Ascending aorta (tissue), 2 donors: ENCODE measurements around the gene GAPDH. TPM values are rescaled to one million over a fixed set of nuclear protein-coding genes. Genes with fewer than 3 reads are reported as not detected.
A peak's percentile ranks its signal among the peaks of the same experiment; 100 is the strongest.

Experiments
- DNase-seq, 2 donors: peaks; one replicate each; pipeline ENCODE4 v3.0.0-alpha.2; 2019; ENCODE audit warnings: low spot score in 2 of 2
- H3K27ac ChIP-seq, 2 donors: fragments of 200-600 bp; sonication (generic); one replicate each; pipeline ENCODE4 v1.5.1; 2016 to 2017; ENCODE audit warnings: mild to moderate bottlenecking in 1 of 2
- H3K27me3 ChIP-seq: fragments of 200-600 bp; sonication (generic); one replicate; pipeline ENCODE4 v1.5.1; 2017
- H3K36me3 ChIP-seq, 2 donors: fragments of 200-600 bp; sonication (generic); one replicate each; pipeline ENCODE4 v1.5.1; 2016
- H3K4me1 ChIP-seq, 2 donors: fragments of 200-600 bp; sonication (generic); one replicate each; pipeline ENCODE4 v1.5.1; 2016 to 2017; ENCODE audit warnings: mild to moderate bottlenecking in 1 of 2
- H3K4me3 ChIP-seq, 2 donors: fragments of 200-600 bp; sonication (generic); one replicate each; pipeline ENCODE4 v1.5.1; 2016 to 2017; ENCODE audit warnings: mild to moderate bottlenecking in 1 of 2
- H3K9me3 ChIP-seq, 2 donors: fragments of 200-600 bp; sonication (generic); one replicate each; pipeline ENCODE4 v1.5.1; 2016
- intact Hi-C: fragments of 100-400 bp; cut with DNase I; formaldehyde crosslinking; loops from one replicate; pipeline ENCODE4 v1.15.1; 2023
- total RNA-seq: library from RNA; depleted of rRNA; stranded (reverse); fragments of >200 nt; gene quantifications from one replicate; pipeline ENCODE4 v1.1.0, GENCODE V29; 2016
- TF ChIP-seq, protein P1 (sequence below), 3 experiments: fragments of 200-600 bp in 2 of 3; fragments of 450-650 bp in 1 of 3; sonication (generic) in 2 of 3; IDR thresholded peaks; one replicate each; pipeline ENCODE4 v1.5.1; 2016 to 2019; ENCODE audit warnings: antibody characterized with exemption in 3 of 3, mild to moderate bottlenecking in 1 of 3, moderate library complexity in 1 of 3

GAPDH gene
- total RNA-seq, 1 donor from 2014 or later = 3,445 TPM

DNA sequence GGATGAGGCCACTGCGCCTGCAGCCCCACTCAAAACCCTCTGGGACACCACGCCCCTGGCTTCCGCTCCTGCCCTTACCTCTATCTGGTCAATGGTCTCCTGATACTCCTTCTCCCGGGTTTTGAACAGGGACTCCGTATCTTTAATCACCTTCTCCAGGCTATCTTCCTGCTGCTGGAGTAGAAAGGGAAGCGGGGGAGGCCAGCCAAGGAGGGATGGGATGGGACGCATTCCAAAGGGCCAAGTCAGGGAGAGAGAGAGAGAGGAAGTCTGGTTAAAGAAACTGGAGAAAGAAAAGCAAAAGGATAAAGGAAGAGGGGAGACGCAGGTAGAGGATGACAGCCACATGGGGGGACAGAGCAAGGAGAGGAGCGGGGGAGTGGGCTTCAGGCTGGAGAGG, 13.7 kb downstream of the GAPDH start:
- Histone ChIP-seq H3K27ac (peak overlapping the region; percentile 38 to 65), H3K36me3 (peaks cover 47 to 58% of the 10 kb centered on the region in 2 donors), H3K9me3 (no peaks in the 10 kb centered on the region), H3K4me1 (peaks cover 15 to 36% of the 10 kb centered on the region in 2 donors), H3K4me3 (no peak overlapping the region), H3K27me3 (no peaks in the 10 kb centered on the region)
- DNase-seq = peak in 1 of 2 donors; percentile 66
- intact Hi-C loops = no loop called here
- TF ChIP-seq, protein P1, sequence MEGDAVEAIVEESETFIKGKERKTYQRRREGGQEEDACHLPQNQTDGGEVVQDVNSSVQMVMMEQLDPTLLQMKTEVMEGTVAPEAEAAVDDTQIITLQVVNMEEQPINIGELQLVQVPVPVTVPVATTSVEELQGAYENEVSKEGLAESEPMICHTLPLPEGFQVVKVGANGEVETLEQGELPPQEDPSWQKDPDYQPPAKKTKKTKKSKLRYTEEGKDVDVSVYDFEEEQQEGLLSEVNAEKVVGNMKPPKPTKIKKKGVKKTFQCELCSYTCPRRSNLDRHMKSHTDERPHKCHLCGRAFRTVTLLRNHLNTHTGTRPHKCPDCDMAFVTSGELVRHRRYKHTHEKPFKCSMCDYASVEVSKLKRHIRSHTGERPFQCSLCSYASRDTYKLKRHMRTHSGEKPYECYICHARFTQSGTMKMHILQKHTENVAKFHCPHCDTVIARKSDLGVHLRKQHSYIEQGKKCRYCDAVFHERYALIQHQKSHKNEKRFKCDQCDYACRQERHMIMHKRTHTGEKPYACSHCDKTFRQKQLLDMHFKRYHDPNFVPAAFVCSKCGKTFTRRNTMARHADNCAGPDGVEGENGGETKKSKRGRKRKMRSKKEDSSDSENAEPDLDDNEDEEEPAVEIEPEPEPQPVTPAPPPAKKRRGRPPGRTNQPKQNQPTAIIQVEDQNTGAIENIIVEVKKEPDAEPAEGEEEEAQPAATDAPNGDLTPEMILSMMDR (IDR thresholded peaks at IDR 0.05) = no peak

DNA sequence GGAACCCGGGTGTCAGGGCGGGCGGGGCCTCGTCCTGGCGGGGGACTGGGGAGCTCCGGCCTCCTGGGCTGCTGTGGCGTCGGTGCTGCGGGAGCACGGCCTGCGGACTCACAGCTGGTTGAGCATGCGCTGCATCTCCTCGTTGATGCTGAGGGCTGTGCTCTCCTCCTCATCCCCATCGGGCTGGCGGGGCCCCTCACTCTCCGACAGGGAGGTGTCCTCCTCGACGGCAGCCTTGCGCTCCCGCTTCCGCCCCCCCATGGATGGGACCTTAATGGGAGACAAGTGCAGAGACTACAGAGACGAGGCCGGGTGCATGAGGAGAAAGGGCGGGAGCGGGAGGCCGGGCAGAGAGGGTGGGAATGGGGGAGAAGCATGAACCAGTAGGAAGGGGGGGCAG, 14.2 kb downstream of the GAPDH start:
- TF ChIP-seq, protein P1 (IDR thresholded peaks at IDR 0.05) = no peak
- peaks cover 19 to 42% of the 10 kb centered on the region in 2 donors for H3K4me1 ChIP-seq
- no peaks in the 10 kb centered on the region for H3K27me3 ChIP-seq
- DNase-seq = peak in 1 of 2 donors; percentile 68
- H3K9me3 ChIP-seq = no peaks in the 10 kb centered on the region
- H3K27ac ChIP-seq = peak overlapping the region; percentile 38 to 65
- no peak overlapping the region for H3K4me3 ChIP-seq
- intact Hi-C loops = no loop called here
- peaks cover 44 to 52% of the 10 kb centered on the region in 2 donors for H3K36me3 ChIP-seq

DNA sequence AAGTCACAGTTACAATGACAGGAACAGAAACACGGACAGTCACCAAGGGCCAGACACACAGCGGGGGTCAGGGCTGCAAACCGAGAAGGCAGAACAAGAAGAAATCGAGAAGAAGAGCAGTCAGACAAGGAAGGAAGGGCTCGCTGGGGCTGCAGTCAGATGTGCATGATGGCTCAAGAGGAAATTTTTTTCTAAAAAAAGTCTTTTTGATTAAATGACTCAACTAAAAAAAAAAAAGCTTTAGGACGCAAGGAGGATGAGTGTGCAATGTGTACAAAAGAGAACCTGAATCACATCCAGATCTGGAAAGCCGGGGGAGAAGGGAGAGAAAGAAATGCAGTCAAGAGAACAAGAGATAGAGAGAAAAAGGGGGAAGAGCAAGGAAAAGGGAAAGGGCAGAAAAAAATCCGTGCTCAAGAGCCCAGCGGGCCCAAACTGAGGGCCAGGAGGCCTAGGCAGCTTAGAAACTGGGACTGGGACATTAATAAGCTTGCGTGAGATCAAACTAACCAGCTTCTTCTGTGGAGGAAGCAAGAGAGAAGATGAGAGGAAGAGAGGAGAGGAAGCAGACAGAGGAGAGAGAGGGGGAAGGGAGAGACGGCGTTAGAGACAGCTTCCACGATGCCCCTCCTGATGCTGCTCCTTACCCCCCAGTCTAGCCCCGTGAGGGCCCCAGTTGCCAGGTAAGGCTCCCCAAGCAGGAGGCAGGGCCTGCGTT, 14.8 kb downstream of the GAPDH start:
- peak in 1 of 2 donors; percentile 68 for DNase-seq
- Histone ChIP-seq H3K4me1 (peaks cover 20 to 47% of the 10 kb centered on the region in 2 donors), H3K27me3 (no peaks in the 10 kb centered on the region), H3K4me3 (no peak overlapping the region), H3K9me3 (no peaks in the 10 kb centered on the region), H3K36me3 (peaks cover 44 to 48% of the 10 kb centered on the region in 2 donors), H3K27ac (peak overlapping the region; percentile 38 to 98)
- TF ChIP-seq, protein P1 (IDR thresholded peaks at IDR 0.05) = no peak
- intact Hi-C loops = no loop called here

DNA sequence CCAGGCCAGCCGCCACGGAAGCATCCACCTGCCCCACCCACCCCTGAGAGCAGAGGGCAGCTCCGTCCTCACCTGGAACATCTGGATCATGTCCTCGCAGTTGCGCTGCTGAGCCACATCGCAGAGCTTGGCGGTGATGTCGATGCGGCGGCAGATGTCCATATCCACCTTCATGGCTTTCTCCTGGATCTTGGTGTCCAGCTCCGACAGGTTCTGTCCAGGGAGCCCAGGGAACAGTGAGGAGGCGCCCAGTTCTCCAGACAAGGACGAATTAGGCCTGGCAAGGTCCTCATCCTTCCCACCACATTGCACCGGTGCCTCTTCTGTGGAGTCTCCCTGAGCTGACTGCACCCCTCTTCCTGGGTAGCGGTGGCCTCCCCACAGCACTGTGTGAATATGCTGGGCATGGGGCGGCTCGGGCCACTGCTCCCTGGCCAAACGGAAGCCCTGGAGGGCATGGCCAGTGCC, 15.4 kb downstream of the GAPDH start:
- peak in 1 of 2 donors; percentile 65 for DNase-seq
- intact Hi-C loops = loop anchor here (5.0 kb wide), 4 partner anchors 113 to 332 kb away; partner anchors contain the start of genes ING4 and PTMS
- peaks cover 20 to 52% of the 10 kb centered on the region in 2 donors for H3K4me1 ChIP-seq

DNA sequence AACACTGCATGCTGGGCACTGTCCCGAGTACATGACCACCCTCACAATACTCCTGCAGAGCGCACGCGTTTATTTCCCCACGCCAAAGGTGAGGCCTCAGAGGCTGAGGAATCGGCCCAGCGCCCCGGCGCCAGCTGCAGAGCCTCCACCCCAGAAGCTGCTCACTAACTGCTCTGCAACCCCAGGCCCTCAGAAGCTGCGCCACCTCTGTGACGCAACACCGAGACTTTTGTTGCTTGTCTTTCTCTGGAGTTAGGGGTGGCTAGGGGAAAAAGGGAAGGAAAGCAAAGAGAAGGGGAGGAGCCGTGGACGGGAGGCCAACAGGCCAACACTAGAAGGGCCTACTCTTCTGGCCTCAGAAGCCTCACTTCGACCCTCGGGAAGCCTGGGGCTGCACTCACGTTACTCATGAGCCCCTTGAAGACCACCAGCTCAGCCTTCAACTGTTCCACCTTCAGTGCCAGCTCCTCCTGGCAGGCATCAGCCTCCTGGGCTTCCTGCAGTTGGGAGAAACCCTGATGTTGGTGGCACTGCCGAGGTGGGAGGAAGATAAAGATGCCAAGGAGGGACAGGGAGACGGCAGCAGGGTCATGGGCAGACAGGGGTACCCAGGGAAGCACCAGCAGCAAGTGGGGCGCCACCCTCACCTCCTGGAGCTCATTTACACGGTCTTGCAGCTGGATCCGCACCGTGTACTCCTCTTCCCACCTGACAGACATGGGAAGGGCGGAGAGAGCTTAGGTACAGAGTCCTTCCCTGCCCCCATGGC, 16.2 kb downstream of the GAPDH start:
- DNase-seq = peak in 1 of 2 donors; percentile 73
- TF ChIP-seq, protein P1 (IDR thresholded peaks at IDR 0.05) = no peak
- Histone ChIP-seq H3K9me3 (no peaks in the 10 kb centered on the region), H3K27ac (peak overlapping the region; percentile 98 to 99), H3K4me1 (peaks cover 20 to 55% of the 10 kb centered on the region in 2 donors), H3K36me3 (peaks cover 36 to 40% of the 10 kb centered on the region in 2 donors), H3K4me3 (peak overlapping the region; percentile 70 to 82), H3K27me3 (no peaks in the 10 kb centered on the region)
- intact Hi-C loops = loop anchor here (1.0 to 5.0 kb wide), 5 partner anchors 10 to 333 kb away; partner anchors contain the start of genes ING4 and PTMS

More for the DNA sequence above, 15.4 kb downstream of the GAPDH start:
- Histone ChIP-seq H3K4me3 (no peak overlapping the region), H3K27ac (peak overlapping the region; percentile 35 to 98), H3K27me3 (no peaks in the 10 kb centered on the region), H3K36me3 (peaks cover 39 to 42% of the 10 kb centered on the region in 2 donors), H3K9me3 (no peaks in the 10 kb centered on the region)
- TF ChIP-seq, protein P1 (IDR thresholded peaks at IDR 0.05) = no peak
